Adrenal gland (tissue), 12 donors: ENCODE results near the gene PKN2. TPM values are rescaled to one million over a fixed set of nuclear protein-coding genes. Genes with fewer than 3 reads are reported as not detected.
A peak's percentile ranks its signal among the peaks of the same experiment; 100 is the strongest.

ENCODE experiments used
- DNase-seq, 7 donors: peaks; one replicate each; pipeline ENCODE4 v3.0.0-alpha.2; 2019 to 2020
- H3K27ac ChIP-seq, 5 donors: fragments of 200-600 bp; sonication (generic) in 4 of 5; 1 replicate in 3 of 5; 2 replicates in 2 of 5; pipeline versions ENCODE4 v1.5.1 to v1.8.0; 2016 to 2020; ENCODE audit warnings: mild to moderate bottlenecking in 1 of 5
- H3K27me3 ChIP-seq: fragments of 200-600 bp; 2 replicates; pipeline ENCODE4 v1.8.0; 2021
- H3K36me3 ChIP-seq, 2 donors: fragments of 200-600 bp; replicated peaks in 1 of 2; 1 replicate in 1 of 2; 2 replicates in 1 of 2; pipeline versions ENCODE4 v1.5.1 to v1.8.0; 2018 to 2022
- H3K4me1 ChIP-seq, 2 donors: fragments of 200-600 bp; replicated peaks in 1 of 2; 1 replicate in 1 of 2; 2 replicates in 1 of 2; pipeline versions ENCODE4 v1.5.1 to v1.8.0; 2018 to 2021
- H3K4me3 ChIP-seq, 4 donors: fragments of 200-600 bp; sonication (generic) in 3 of 4; one replicate each; pipeline ENCODE4 v1.5.1; 2016 to 2018
- H3K9me3 ChIP-seq, 3 donors: fragments of 200-600 bp; sonication (generic) in 1 of 3; replicated peaks in 1 of 3; 1 replicate in 2 of 3; 2 replicates in 1 of 3; pipeline versions ENCODE4 v1.5.1 to v1.8.0; 2016 to 2021
- POLR2A ChIP-seq, 2 donors: fragments of 450-650 bp; IDR thresholded peaks; one replicate each; pipeline ENCODE4 v1.6.1; 2017; ENCODE audit warnings: antibody characterized with exemption in 2 of 2, mild to moderate bottlenecking in 2 of 2, moderate library complexity in 1 of 2
- WGBS, 4 donors: extraction: QIAGEN DNeasy Blood & Tissue Kit in 2 of 4; methylation state at CpG; one replicate each; pipeline versions ENCODE4 v1.1.5 to v1.1.7; 2013 to 2017; 5-methylcytosine and 5-hydroxymethylcytosine counted together
- intact Hi-C, 2 donors: fragments of 100-400 bp; cut with DNase I; formaldehyde crosslinking; loops; one replicate each; pipeline versions ENCODE4 v1.14.1 to v1.15.0; 2022 to 2023
- polyA plus RNA-seq, 3 donors: library from polyadenylated mRNA; stranded (reverse); fragments of 200-250 nt in 2 of 3; fragments of 350-450 nt in 1 of 3; fragmentation: Illumina TruSeq in 1 of 3; extraction: RNeasy Lipid Tissue Mini Kit (QIAGEN cat#74804) in 1 of 3; gene quantifications; one replicate each; pipeline ENCODE4 v1.2.3, GENCODE V29; 2013 to 2014
- total RNA-seq, 9 donors: library from RNA; depleted of rRNA in 4 of 9; stranded (reverse); fragments of >200 nt in 4 of 9; fragments of 120-200 nt in 1 of 9; fragmentation: NEBNext Ultra II Directional in 1 of 9; extraction: Animal tissue kit (Norgen Biotek cat#: 25700) in 1 of 9; gene quantifications; one replicate each; pipeline versions ENCODE4 v1.1.0 to v1.2.4, GENCODE V29; 2013 to 2023
- TF ChIP-seq, protein P1 (sequence below), 6 experiments: fragments of 450-650 bp in 4 of 6; fragments of 200-600 bp in 2 of 6; sonication (generic) in 1 of 6; IDR thresholded peaks; 1 replicate in 5 of 6; 2 replicates in 1 of 6; pipeline versions ENCODE4 v1.5.1 to v1.8.0; 2016 to 2021; ENCODE audit warnings: antibody characterized with exemption in 6 of 6, mild to moderate bottlenecking in 2 of 6, moderate library complexity in 1 of 6
- donor health status: healthy with polysubstance abuse.
- donor health status: Bipolar disorder and iron deficiency.
- donor health status: DM: yes; HTN: yes; CAD: no.
- donor health status: DM: no; HTN: no; CAD: no.
- donor health status: DM: no; HTN: no; CAD: no.
- donor health status: DM: yes; HTN: yes; CAD: no.

The PKN2 gene
- total and polyA plus RNA-seq, 12 donors: 10.9 to 49.4 (median 33.6) TPM

DNA sequence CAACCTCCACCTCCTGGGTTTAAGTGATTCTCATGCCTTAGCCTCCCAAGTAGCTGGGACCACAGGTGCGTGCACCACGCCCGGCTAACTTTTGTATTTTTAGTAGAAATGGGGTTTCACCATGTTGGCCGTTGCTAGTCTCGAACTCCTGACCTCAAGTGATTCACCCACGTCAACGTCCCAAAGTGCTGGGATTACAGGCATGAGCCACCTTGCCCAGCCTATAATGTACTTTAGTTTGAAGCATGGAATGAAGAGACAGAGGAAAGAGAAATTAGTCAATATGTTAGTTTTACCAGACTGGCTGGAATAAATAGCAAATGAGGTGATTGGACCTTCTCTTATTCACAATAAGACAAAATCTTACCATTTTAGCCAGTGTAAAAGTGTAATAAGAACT, 118.3 kb downstream of the PKN2 start:
- Histone ChIP-seq H3K4me1 (no peaks in the 10 kb centered on the region), H3K36me3 (peaks cover 0 to 17% of the 10 kb centered on the region in 2 donors), H3K9me3 (no peaks in the 10 kb centered on the region), H3K4me3 (no peak overlapping the region), H3K27me3 (no peaks in the 10 kb centered on the region), H3K27ac (no peak overlapping the region)
- WGBS, 4 donors: 96 to 98% (median 98%) methylated on average over 7 of the region's 7 CpGs
- TF ChIP-seq, protein P1, sequence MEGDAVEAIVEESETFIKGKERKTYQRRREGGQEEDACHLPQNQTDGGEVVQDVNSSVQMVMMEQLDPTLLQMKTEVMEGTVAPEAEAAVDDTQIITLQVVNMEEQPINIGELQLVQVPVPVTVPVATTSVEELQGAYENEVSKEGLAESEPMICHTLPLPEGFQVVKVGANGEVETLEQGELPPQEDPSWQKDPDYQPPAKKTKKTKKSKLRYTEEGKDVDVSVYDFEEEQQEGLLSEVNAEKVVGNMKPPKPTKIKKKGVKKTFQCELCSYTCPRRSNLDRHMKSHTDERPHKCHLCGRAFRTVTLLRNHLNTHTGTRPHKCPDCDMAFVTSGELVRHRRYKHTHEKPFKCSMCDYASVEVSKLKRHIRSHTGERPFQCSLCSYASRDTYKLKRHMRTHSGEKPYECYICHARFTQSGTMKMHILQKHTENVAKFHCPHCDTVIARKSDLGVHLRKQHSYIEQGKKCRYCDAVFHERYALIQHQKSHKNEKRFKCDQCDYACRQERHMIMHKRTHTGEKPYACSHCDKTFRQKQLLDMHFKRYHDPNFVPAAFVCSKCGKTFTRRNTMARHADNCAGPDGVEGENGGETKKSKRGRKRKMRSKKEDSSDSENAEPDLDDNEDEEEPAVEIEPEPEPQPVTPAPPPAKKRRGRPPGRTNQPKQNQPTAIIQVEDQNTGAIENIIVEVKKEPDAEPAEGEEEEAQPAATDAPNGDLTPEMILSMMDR (IDR thresholded peaks at IDR 0.05): no peak
- intact Hi-C loops: no loop called here
- DNase-seq: peak in 1 of 7 donors; percentile 8

DNA sequence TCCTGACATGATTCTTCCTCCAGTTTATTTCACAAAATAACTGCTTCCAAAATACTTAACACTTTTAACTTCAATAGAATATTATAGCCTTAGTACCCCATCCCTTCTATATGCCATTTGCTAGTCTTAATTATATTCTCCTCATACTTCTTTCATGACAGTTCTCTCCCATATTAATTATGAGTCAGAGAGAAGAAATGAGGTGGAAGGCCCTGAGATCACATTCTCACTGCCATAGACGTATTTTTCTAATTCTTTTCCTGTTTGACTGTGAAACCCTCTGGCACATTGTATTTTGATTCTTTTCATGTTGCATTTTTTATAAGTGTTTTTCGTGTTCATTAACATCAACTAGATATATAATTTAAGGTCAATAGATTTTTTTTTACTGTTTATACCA, 118.9 kb downstream of the PKN2 start:
- intact Hi-C loops: no loop called here
- TF ChIP-seq POLR2A (IDR thresholded peaks at IDR 0.05): no peak
- TF ChIP-seq, protein P1 (IDR thresholded peaks at IDR 0.05): no peak
- no peak for DNase-seq
- Histone ChIP-seq H3K9me3 (no peaks in the 10 kb centered on the region), H3K27me3 (no peaks in the 10 kb centered on the region), H3K4me1 (no peaks in the 10 kb centered on the region), H3K27ac (no peak overlapping the region), H3K4me3 (no peak overlapping the region), H3K36me3 (peaks cover 0 to 22% of the 10 kb centered on the region in 2 donors)
- 79 to 86% (median 80%) methylated on average over 2 of the region's 2 CpGs for WGBS, 4 donors

DNA sequence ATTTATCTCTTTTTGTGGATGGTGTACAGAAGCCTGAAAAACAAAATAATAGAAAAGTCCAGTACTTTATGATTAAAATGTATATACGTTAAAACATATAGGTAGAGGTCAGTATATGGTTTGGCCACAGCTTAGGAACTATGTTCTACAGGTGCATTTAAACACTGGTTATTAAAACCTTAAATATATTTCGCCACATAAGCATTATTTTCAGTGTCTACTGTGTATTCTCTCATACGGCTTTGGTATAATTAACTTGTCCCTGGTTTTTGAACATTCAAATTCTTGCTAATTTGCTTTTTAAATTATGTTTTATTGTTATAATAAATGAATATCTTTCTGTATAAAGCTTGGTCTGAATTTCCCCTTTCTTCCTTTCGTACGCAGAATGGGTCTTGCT, 119.4 kb downstream of the PKN2 start:
- Histone ChIP-seq H3K36me3 (peaks cover 0 to 27% of the 10 kb centered on the region in 2 donors), H3K9me3 (no peaks in the 10 kb centered on the region), H3K4me1 (no peaks in the 10 kb centered on the region), H3K27ac (no peak overlapping the region), H3K27me3 (no peaks in the 10 kb centered on the region), H3K4me3 (no peak overlapping the region)
- intact Hi-C loops: no loop called here
- TF ChIP-seq POLR2A (IDR thresholded peaks at IDR 0.05): no peak
- TF ChIP-seq, protein P1 (IDR thresholded peaks at IDR 0.05): no peak
- DNase-seq: no peak
- WGBS, 4 donors: 95 to 99% (median 96%) methylated on average over 5 of the region's 5 CpGs

DNA sequence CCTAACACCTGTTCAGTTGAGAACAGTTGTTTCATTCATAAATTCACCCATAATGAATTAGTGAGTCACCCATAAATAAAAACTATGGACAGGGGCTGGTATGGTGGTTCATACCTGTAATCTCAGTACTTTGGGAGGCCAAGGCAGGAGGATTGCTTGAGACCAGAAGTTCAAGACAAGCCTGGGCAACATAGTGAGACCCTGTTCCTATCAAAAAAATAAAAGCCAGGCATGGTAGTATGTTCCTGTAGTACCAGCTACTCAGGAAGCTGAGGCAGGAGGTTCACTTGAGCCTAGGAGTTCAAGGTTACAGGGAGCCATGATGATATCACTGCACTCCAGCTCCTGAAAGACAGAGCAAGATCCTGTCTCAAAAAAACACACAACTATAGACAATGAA, 128.3 kb downstream of the PKN2 start:
- H3K4me1 ChIP-seq: no peaks in the 10 kb centered on the region
- TF ChIP-seq, protein P1 (IDR thresholded peaks at IDR 0.05): no peak
- TF ChIP-seq POLR2A (IDR thresholded peaks at IDR 0.05): no peak
- H3K27ac ChIP-seq: no peak overlapping the region
- no peak for DNase-seq
- H3K36me3 ChIP-seq: peaks cover 0 to 32% of the 10 kb centered on the region in 2 donors
- intact Hi-C loops: no loop called here
- H3K9me3 ChIP-seq: peaks cover 0 to 4% (median 0%) of the 10 kb centered on the region in 3 donors
- no peak overlapping the region for H3K4me3 ChIP-seq
- H3K27me3 ChIP-seq: no peaks in the 10 kb centered on the region
